Prostate gland (tissue), 2 donors: ENCODE measurements around the gene SCLT1. TPM values are rescaled to one million over a fixed set of nuclear protein-coding genes. Genes with fewer than 3 reads are reported as not detected.

Experiments used
- DNase-seq: peaks from one replicate; pipeline ENCODE4 v3.0.0-alpha.2; 2019; ENCODE audit warnings: low spot score
- H3K27ac ChIP-seq, 2 donors: fragments of 200-600 bp; sonication (generic); 2 replicates each; pipeline ENCODE4 v1.5.1; 2017 to 2019
- H3K27me3 ChIP-seq: fragments of 200-600 bp; sonication (generic); replicated peaks from 2 replicates; pipeline ENCODE4 v1.5.1; 2019; ENCODE audit not compliant: insufficient read depth
- H3K36me3 ChIP-seq, 2 donors: fragments of 200-600 bp; sonication (generic); 1 replicate in 1 of 2; 2 replicates in 1 of 2; pipeline versions ENCODE4 v1.5.1 to v1.8.1; 2017 to 2019
- H3K4me1 ChIP-seq: fragments of 200-600 bp; sonication (generic); replicated peaks from 2 replicates; pipeline ENCODE4 v1.5.1; 2019
- H3K4me3 ChIP-seq, 2 donors: fragments of 200-600 bp; sonication (generic); 2 replicates each; pipeline ENCODE4 v1.5.1; 2017 to 2019
- H3K9me3 ChIP-seq: fragments of 200-600 bp; sonication (generic); 2 replicates; pipeline ENCODE4 v1.5.1; 2017
- CTCF ChIP-seq, 4 experiments: fragments of 200-600 bp in 2 of 4; fragments of 450-650 bp in 2 of 4; sonication (generic) in 2 of 4; IDR thresholded peaks; 1 replicate in 3 of 4; 2 replicates in 1 of 4; pipeline ENCODE4 v1.5.1; 2016 to 2019; ENCODE audit warnings: antibody characterized with exemption in 4 of 4, mild to moderate bottlenecking in 2 of 4, moderate library complexity in 2 of 4
- POLR2A ChIP-seq: fragments of 450-650 bp; IDR thresholded peaks from one replicate; pipeline ENCODE4 v1.6.1; 2016; ENCODE audit warnings: antibody characterized with exemption, mild to moderate bottlenecking
- POLR2AphosphoS5 ChIP-seq: sonication (generic); formaldehyde crosslinking; IDR thresholded peaks from one replicate; pipeline ENCODE4 v1.6.1; 2017; ENCODE audit warnings: antibody characterized with exemption
- WGBS: methylation state at CpG from one replicate; pipeline ENCODE4 v1.1.5; 2018; 5-methylcytosine and 5-hydroxymethylcytosine counted together
- intact Hi-C: fragments of 100-400 bp; cut with DNase I; formaldehyde crosslinking; loops from one replicate; pipeline ENCODE4 v1.14.2; 2022
- total RNA-seq, 2 donors: library from RNA; depleted of rRNA; stranded (reverse); fragments of >200 nt; gene quantifications; one replicate each; pipeline ENCODE4 v1.1.0, GENCODE V29; 2016

SCLT1 gene
- total RNA-seq, 2 donors from 2014 or later, result 6.6 to 7.0 TPM

GRCh38 chr4:129014566-129015509, 78.5 kb downstream of the SCLT1 start:
- TF ChIP-seq CTCF (IDR thresholded peaks at IDR 0.05), result no peak
- no peak for TF ChIP-seq POLR2A
- TF ChIP-seq POLR2AphosphoS5, result no peak
- no peak overlapping the region for H3K4me3 ChIP-seq
- H3K27me3 ChIP-seq, result no peaks in the 10 kb centered on the region
- intact Hi-C loops, result no loop called here
- no peaks in the 10 kb centered on the region for H3K9me3 ChIP-seq
- no peak overlapping the region for H3K27ac ChIP-seq
- no peak for DNase-seq
- H3K36me3 ChIP-seq, result no peaks in the 10 kb centered on the region
- H3K4me1 ChIP-seq, result no peaks in the 10 kb centered on the region
- 94% methylated on average over 5 of the region's 5 CpGs for WGBS

- TF ChIP-seq POLR2A, result no peak
- no peak for TF ChIP-seq CTCF (IDR thresholded peaks at IDR 0.05)
- no peak for TF ChIP-seq POLR2AphosphoS5
- Histone ChIP-seq H3K27me3 (no peaks in the 10 kb centered on the region), H3K4me1 (no peaks in the 10 kb centered on the region), H3K36me3 (no peaks in the 10 kb centered on the region), H3K9me3 (no peaks in the 10 kb centered on the region), H3K4me3 (no peak overlapping the region), H3K27ac (no peak overlapping the region)
- no peak for DNase-seq
- WGBS, result 82% methylated on average over 4 of the region's 4 CpGs
- intact Hi-C loops, result no loop called here
These were observed 85.2 kb downstream of the SCLT1 start for GRCh38 chr4:129008096-129008495.

- intact Hi-C loops, result no loop called here
- Histone ChIP-seq H3K9me3 (no peaks in the 10 kb centered on the region), H3K27ac (no peak overlapping the region), H3K36me3 (no peaks in the 10 kb centered on the region), H3K4me3 (no peak overlapping the region), H3K27me3 (no peaks in the 10 kb centered on the region), H3K4me1 (no peaks in the 10 kb centered on the region)
- no peak for DNase-seq
- WGBS, result 94% methylated on average over 4 of the region's 4 CpGs
- TF ChIP-seq POLR2A, result no peak
- TF ChIP-seq POLR2AphosphoS5, result no peak
- no peak for TF ChIP-seq CTCF (IDR thresholded peaks at IDR 0.05)
These were observed 106.4 kb downstream of the SCLT1 start for GRCh38 chr4:128986908-128987307.

- no peaks in the 10 kb centered on the region for H3K36me3 ChIP-seq
- no peak overlapping the region for H3K27ac ChIP-seq
- intact Hi-C loops, result no loop called here
- no peaks in the 10 kb centered on the region for H3K4me1 ChIP-seq
- H3K9me3 ChIP-seq, result no peaks in the 10 kb centered on the region
- H3K27me3 ChIP-seq, result no peaks in the 10 kb centered on the region
- no peak for DNase-seq
- TF ChIP-seq CTCF (IDR thresholded peaks at IDR 0.05) (no peak), POLR2AphosphoS5 (no peak), POLR2A (no peak)
- no peak overlapping the region for H3K4me3 ChIP-seq
- 95% methylated on average over 2 of the region's 2 CpGs for WGBS
These were observed 107.3 kb downstream of the SCLT1 start for GRCh38 chr4:128986019-128986418.
